WTC11 (cell line): ENCODE data around the gene MMRN1. TPM values are rescaled to one million over a fixed set of nuclear protein-coding genes. Genes with fewer than 3 reads are reported as not detected.

Experiments
- ATAC-seq: fragments of 200-7000 bp; cut with Tn5 transposase; 2 replicates; pipeline ENCODE4 v1.10.0; 2021; ENCODE audit warnings: mild to moderate bottlenecking, moderate library complexity
- CTCF ChIA-PET: fragments of 300-600 bp; sonication (Branson Sonifier 250); formaldehyde crosslinking; loops from one replicate; lab custom pipeline; 2021; ENCODE audit warnings: antibody characterized with exemption; lab: Charles Lee
- POLR2A ChIA-PET: fragments of 350-600 bp; sonication (Branson Sonifier 250); formaldehyde crosslinking; loops from one replicate; lab custom pipeline; 2021; ENCODE audit warnings: antibody characterized with exemption; lab: Charles Lee
- DNase-seq: peaks from one replicate; pipeline ENCODE4 v3.0.0; 2021; ENCODE audit warnings: low spot score
- H3K27ac Mint-ChIP-seq: 2 replicates; pipeline ENCODE4 v1.8.0; 2021; ENCODE audit warnings: mixed read lengths
- H3K27me3 Mint-ChIP-seq: 2 replicates; pipeline ENCODE4 v1.8.0; 2021; ENCODE audit warnings: low read depth, mild to moderate bottlenecking, moderate library complexity, mixed read lengths
- H3K36me3 Mint-ChIP-seq: 2 replicates; pipeline ENCODE4 v1.8.0; 2021; ENCODE audit warnings: mixed read lengths
- H3K4me1 Mint-ChIP-seq: 2 replicates; pipeline ENCODE4 v1.8.0; 2022; ENCODE audit warnings: mixed read lengths
- H3K4me3 Mint-ChIP-seq: 2 replicates; pipeline ENCODE4 v1.8.0; 2021; ENCODE audit warnings: mild to moderate bottlenecking, moderate library complexity, mixed read lengths
- H3K9me3 Mint-ChIP-seq: 2 replicates; pipeline ENCODE4 v1.8.0; 2021; ENCODE audit warnings: mixed read lengths
- CREM ChIP-seq: sonication (generic); formaldehyde crosslinking; IDR thresholded peaks from 2 replicates; pipeline ENCODE4 v1.8.1; 2022; ENCODE audit warnings: mild to moderate bottlenecking, missing genetic modification reagents, moderate library complexity
- FOXP1 ChIP-seq: sonication (generic); formaldehyde crosslinking; IDR thresholded peaks from 2 replicates; pipeline ENCODE4 v1.8.0; 2022; ENCODE audit warnings: missing genetic modification reagents, mild to moderate bottlenecking, moderate library complexity, borderline replicate concordance
- GABPB1 ChIP-seq: sonication (generic); formaldehyde crosslinking; IDR thresholded peaks from 2 replicates; pipeline ENCODE4 v1.8.1; 2023; ENCODE audit warnings: mild to moderate bottlenecking, missing genetic modification reagents
- KAT7 ChIP-seq: sonication (generic); formaldehyde crosslinking; IDR thresholded peaks from 2 replicates; pipeline ENCODE4 v1.8.1; 2023; ENCODE audit warnings: missing genetic modification reagents, mild to moderate bottlenecking, borderline replicate concordance
- SOX15 ChIP-seq: fragments of 250-450 bp; sonication (Bioruptor Pico); IDR thresholded peaks from 2 replicates; pipeline ENCODE4 v1.9.0; 2021; ENCODE audit warnings: mild to moderate bottlenecking
- ZNF138 ChIP-seq: sonication (generic); formaldehyde crosslinking; conservative IDR thresholded peaks from 2 replicates; pipeline ENCODE4 v1.8.1; 2022; ENCODE audit warnings: mild to moderate bottlenecking, moderate library complexity, missing genetic modification reagents
- ZNF219 ChIP-seq: sonication (generic); formaldehyde crosslinking; IDR thresholded peaks from 2 replicates; pipeline ENCODE4 v1.8.0; 2023; ENCODE audit warnings: missing genetic modification reagents, mild to moderate bottlenecking, borderline replicate concordance
- total RNA-seq: library from RNA; stranded (reverse); gene quantifications from 3 replicates; pipeline ENCODE4 v1.2.3, GENCODE V29; 2021
- TF ChIP-seq, protein P1 (sequence below): sonication (generic); formaldehyde crosslinking; IDR thresholded peaks from 2 replicates; pipeline ENCODE4 v1.8.0; 2023; ENCODE audit warnings: mild to moderate bottlenecking, missing genetic modification reagents
- TF ChIP-seq, protein P2 (sequence below): sonication (generic); formaldehyde crosslinking; IDR thresholded peaks from 2 replicates; pipeline ENCODE4 v1.8.1; 2023; ENCODE audit warnings: mild to moderate bottlenecking, missing genetic modification reagents
- TF ChIP-seq, protein P3 (sequence below): sonication (generic); formaldehyde crosslinking; IDR thresholded peaks from 2 replicates; pipeline ENCODE4 v1.8.1; 2022; ENCODE audit warnings: mild to moderate bottlenecking, missing genetic modification reagents, moderate library complexity, borderline replicate concordance
- TF ChIP-seq, protein P4 (sequence below): sonication (generic); formaldehyde crosslinking; IDR thresholded peaks from 2 replicates; pipeline ENCODE4 v1.8.0; 2022; ENCODE audit warnings: mild to moderate bottlenecking, missing genetic modification reagents
- TF ChIP-seq, protein P5 (sequence below): sonication (generic); formaldehyde crosslinking; IDR thresholded peaks from 2 replicates; pipeline ENCODE4 v1.8.0; 2022; ENCODE audit warnings: mild to moderate bottlenecking, missing genetic modification reagents
- TF ChIP-seq, protein P6 (sequence below): sonication (generic); formaldehyde crosslinking; IDR thresholded peaks from 2 replicates; pipeline ENCODE4 v1.8.1; 2022; ENCODE audit warnings: low read depth, missing genetic modification reagents, borderline replicate concordance

MMRN1 gene
- total RNA-seq, 1 experiment from 2014 or later, result not detected

DNA sequence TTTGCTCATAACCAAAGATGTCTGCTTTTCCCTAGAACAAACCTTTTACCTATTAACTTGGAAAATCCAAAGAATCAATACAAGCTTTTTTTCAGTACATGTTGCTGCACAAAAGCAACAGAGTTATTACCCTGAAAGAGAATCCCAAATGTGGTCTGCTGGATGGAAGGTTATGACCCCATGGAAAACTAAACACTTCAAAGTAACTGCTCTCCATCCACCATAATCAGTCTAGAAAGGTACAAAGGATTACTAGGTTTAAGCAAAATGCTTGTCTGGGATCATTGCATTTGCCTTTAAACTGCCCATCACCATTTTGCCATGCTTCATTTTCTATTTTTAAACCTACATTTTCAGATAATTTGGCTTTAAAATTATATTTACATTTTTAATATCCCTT, 11.7 kb downstream of the MMRN1 start (continued):
- TF ChIP-seq, protein P1, sequence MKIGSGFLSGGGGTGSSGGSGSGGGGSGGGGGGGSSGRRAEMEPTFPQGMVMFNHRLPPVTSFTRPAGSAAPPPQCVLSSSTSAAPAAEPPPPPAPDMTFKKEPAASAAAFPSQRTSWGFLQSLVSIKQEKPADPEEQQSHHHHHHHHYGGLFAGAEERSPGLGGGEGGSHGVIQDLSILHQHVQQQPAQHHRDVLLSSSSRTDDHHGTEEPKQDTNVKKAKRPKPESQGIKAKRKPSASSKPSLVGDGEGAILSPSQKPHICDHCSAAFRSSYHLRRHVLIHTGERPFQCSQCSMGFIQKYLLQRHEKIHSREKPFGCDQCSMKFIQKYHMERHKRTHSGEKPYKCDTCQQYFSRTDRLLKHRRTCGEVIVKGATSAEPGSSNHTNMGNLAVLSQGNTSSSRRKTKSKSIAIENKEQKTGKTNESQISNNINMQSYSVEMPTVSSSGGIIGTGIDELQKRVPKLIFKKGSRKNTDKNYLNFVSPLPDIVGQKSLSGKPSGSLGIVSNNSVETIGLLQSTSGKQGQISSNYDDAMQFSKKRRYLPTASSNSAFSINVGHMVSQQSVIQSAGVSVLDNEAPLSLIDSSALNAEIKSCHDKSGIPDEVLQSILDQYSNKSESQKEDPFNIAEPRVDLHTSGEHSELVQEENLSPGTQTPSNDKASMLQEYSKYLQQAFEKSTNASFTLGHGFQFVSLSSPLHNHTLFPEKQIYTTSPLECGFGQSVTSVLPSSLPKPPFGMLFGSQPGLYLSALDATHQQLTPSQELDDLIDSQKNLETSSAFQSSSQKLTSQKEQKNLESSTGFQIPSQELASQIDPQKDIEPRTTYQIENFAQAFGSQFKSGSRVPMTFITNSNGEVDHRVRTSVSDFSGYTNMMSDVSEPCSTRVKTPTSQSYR (CRISPR knock-in tag), result no peak
- no peak for TF ChIP-seq ZNF219 (CRISPR knock-in tag)

DNA sequence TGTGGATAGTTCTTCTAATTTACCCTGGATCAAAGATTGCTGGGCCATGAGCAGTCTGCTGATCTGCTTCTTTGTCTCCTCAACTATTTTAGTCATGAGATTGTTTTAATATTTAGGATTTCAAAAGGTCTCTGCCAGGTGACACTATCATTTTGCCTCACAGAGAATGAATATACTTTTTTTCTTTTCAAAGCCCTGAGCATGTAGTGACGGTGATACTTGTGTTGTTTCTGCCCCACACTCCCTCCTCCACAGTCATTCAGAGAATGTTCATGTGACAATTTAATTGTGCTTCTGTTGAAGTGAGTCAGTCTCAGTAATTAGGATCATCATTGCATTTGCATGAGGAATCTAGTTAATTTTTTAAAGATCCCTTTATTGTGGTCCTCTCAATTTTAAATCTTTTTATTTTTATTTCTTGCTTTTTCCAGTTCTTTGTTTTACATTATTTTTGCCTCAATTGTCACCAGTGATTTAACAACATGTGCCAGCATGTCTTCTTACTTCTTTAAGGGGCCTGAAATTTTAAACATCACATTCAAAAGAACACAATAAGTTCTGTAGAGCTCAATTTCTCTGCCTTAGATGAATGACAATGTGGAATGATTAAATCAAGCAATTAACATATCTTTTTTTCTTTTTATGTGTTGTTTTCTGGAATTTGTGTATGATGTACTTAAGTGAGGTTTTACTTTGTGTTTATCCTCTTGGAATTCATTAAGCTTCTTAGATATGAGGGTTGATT, 12.3 kb downstream of the MMRN1 start:
- no peak overlapping the region for H3K27ac Mint-ChIP-seq
- no peaks in the 10 kb centered on the region for H3K27me3 Mint-ChIP-seq
- ChIA-PET CTCF (no interaction called here), POLR2A (no interaction called here)
- H3K36me3 Mint-ChIP-seq, result no peaks in the 10 kb centered on the region
- DNase-seq, result no peak
- H3K4me1 Mint-ChIP-seq, result peaks cover 12% of the 10 kb centered on the region
- H3K4me3 Mint-ChIP-seq, result no peak overlapping the region
- no peak for TF ChIP-seq FOXP1
- TF ChIP-seq, protein P2, sequence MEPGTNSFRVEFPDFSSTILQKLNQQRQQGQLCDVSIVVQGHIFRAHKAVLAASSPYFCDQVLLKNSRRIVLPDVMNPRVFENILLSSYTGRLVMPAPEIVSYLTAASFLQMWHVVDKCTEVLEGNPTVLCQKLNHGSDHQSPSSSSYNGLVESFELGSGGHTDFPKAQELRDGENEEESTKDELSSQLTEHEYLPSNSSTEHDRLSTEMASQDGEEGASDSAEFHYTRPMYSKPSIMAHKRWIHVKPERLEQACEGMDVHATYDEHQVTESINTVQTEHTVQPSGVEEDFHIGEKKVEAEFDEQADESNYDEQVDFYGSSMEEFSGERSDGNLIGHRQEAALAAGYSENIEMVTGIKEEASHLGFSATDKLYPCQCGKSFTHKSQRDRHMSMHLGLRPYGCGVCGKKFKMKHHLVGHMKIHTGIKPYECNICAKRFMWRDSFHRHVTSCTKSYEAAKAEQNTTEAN (CRISPR knock-in tag), result no peak
- no peak for TF ChIP-seq SOX15 (CRISPR knock-in tag)
- TF ChIP-seq, protein P3, sequence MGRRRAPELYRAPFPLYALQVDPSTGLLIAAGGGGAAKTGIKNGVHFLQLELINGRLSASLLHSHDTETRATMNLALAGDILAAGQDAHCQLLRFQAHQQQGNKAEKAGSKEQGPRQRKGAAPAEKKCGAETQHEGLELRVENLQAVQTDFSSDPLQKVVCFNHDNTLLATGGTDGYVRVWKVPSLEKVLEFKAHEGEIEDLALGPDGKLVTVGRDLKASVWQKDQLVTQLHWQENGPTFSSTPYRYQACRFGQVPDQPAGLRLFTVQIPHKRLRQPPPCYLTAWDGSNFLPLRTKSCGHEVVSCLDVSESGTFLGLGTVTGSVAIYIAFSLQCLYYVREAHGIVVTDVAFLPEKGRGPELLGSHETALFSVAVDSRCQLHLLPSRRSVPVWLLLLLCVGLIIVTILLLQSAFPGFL (CRISPR knock-in tag), result no peak
- ATAC-seq, result peak; percentile 43; the same call in 1 of the 2 replicates
- peaks cover 6% of the 10 kb centered on the region for H3K9me3 Mint-ChIP-seq

DNA sequence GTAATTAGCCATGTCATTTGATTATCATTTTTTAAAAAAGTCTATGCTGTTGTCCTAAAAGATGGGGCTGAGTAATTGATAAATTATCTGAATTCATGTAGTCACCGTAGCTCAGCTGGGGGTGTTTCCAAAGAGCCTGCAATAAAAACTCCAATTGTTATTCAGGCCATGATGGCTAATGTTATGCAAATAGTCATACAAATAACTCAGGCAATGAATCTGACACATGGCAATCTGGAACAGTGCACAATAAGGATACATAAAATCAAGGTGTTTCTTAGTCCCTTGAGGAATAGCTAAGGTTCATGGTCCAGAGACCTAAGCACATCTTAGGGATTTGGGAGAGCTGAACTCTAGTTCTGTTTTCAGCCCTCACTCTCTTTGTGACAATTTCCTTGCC, 15.2 kb downstream of the MMRN1 start:
- ChIA-PET POLR2A (no interaction called here), CTCF (interaction anchor here (1.2 kb wide), 1 partner anchor 269 kb away, joined by 6 read pairs; no protein-coding TSS in a partner anchor)
- no peaks in the 10 kb centered on the region for H3K27me3 Mint-ChIP-seq
- H3K36me3 Mint-ChIP-seq, result no peaks in the 10 kb centered on the region
- peaks cover 16% of the 10 kb centered on the region for H3K4me1 Mint-ChIP-seq
- peaks cover 6% of the 10 kb centered on the region for H3K9me3 Mint-ChIP-seq
- ATAC-seq (no peak), DNase-seq (no peak)
- H3K4me3 Mint-ChIP-seq, result no peak overlapping the region
- no peak for TF ChIP-seq ZNF219 (CRISPR knock-in tag)
- TF ChIP-seq, protein P4, sequence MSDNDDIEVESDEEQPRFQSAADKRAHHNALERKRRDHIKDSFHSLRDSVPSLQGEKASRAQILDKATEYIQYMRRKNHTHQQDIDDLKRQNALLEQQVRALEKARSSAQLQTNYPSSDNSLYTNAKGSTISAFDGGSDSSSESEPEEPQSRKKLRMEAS, result no peak
- TF ChIP-seq, protein P5, sequence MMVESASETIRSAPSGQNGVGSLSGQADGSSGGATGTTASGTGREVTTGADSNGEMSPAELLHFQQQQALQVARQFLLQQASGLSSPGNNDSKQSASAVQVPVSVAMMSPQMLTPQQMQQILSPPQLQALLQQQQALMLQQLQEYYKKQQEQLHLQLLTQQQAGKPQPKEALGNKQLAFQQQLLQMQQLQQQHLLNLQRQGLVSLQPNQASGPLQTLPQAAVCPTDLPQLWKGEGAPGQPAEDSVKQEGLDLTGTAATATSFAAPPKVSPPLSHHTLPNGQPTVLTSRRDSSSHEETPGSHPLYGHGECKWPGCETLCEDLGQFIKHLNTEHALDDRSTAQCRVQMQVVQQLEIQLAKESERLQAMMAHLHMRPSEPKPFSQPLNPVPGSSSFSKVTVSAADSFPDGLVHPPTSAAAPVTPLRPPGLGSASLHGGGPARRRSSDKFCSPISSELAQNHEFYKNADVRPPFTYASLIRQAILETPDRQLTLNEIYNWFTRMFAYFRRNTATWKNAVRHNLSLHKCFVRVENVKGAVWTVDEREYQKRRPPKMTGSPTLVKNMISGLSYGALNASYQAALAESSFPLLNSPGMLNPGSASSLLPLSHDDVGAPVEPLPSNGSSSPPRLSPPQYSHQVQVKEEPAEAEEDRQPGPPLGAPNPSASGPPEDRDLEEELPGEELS (CRISPR knock-in tag), result no peak
- no peak for TF ChIP-seq GABPB1 (CRISPR knock-in tag)
- no peak for TF ChIP-seq CREM
- no peak for TF ChIP-seq KAT7 (CRISPR knock-in tag)
- TF ChIP-seq ZNF138, result no peak
- TF ChIP-seq, protein P6, sequence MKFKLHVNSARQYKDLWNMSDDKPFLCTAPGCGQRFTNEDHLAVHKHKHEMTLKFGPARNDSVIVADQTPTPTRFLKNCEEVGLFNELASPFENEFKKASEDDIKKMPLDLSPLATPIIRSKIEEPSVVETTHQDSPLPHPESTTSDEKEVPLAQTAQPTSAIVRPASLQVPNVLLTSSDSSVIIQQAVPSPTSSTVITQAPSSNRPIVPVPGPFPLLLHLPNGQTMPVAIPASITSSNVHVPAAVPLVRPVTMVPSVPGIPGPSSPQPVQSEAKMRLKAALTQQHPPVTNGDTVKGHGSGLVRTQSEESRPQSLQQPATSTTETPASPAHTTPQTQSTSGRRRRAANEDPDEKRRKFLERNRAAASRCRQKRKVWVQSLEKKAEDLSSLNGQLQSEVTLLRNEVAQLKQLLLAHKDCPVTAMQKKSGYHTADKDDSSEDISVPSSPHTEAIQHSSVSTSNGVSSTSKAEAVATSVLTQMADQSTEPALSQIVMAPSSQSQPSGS, result no peak
- no peak overlapping the region for H3K27ac Mint-ChIP-seq
